Stimulated activated CD8-positive, alpha-beta memory T cell treated with anti-CD3 and anti-CD28 coated beads, Interleukin-4, amount 100 ng/mL, for 24 hours (primary cell): ENCODE data around the gene PPM1N.

Experiments
- DNase-seq: peaks from one replicate; pipeline ENCODE4 v3.0.0-alpha.2; 2020; ENCODE audit warnings: low read depth

The PPM1N gene

DNA sequence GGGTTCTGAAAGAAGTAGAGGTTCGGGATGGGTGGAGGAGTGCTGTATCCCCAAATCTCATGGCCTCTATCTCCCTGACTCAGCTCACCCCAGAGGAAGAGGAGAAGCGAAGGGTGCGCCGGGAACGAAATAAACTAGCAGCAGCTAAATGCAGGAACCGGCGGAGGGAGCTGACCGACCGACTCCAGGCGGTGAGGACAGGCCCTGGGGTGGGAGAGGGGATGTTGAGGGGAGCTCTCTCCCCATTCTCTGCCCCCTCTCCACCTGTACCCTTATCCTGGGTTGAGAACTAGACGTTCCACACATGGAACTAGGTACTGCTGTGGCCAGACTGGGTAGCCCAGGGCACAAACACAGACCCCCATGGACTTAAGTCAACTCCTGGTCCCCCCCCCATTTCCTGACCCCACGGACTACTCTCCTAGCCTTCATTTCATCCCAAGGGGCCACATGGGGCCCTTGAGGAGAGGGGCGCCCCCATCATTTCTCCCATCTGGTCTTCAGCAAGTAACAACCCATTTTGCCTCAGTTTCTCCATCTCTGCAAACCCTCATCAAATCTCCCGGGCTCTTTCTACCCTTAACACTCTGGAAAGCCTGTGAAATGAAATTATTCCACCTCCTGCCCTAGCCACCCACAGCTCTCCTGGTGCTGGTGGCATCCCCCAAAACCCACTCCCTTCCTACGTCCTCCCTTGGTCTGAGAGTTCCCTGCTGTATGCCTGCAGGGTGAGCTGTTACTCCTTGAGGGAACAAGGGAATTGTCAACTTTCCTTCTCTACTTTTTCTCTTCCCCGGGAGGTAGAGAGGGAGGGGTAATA lies 26.9 kb upstream of the PPM1N start:
- DNase-seq, result no peak

DNA sequence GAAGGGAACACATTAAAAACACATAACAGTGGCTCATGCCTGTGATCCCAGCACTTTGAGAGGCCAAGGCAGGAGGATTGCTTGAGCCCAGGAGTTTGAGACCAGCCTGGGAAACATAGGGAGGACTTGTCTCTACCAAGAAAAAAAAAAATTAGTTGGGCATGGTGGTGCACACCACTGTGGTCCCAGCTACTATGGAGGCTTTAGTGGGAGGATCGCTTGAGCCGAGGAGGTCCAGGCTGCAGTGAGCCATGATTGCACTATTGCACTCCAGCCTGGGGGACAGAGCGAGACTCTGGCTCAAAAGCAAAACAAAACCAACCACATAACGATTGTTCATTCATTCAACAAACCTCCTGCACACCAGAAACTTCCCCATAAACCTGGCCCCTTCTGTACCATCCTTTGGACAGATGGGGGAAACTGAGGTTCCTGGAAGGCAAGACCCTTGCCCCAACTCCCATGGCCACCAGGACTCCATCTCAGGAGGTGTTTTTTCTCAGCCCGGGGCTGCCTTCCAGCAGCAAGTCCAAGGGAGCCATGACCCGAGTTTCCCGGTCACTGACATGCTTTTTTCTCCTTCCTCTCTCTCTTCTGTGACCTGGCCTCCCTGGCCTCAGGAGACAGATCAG lies 26.2 kb upstream of the PPM1N start:
- DNase-seq, result no peak

- DNase-seq, result no peak
Observed at GRCh38 chr19:45472563-45473366, 25.5 kb upstream of the PPM1N start.

GRCh38 chr19:45473367-45473681 lies 24.9 kb upstream of the PPM1N start:
- DNase-seq, result no peak

DNA sequence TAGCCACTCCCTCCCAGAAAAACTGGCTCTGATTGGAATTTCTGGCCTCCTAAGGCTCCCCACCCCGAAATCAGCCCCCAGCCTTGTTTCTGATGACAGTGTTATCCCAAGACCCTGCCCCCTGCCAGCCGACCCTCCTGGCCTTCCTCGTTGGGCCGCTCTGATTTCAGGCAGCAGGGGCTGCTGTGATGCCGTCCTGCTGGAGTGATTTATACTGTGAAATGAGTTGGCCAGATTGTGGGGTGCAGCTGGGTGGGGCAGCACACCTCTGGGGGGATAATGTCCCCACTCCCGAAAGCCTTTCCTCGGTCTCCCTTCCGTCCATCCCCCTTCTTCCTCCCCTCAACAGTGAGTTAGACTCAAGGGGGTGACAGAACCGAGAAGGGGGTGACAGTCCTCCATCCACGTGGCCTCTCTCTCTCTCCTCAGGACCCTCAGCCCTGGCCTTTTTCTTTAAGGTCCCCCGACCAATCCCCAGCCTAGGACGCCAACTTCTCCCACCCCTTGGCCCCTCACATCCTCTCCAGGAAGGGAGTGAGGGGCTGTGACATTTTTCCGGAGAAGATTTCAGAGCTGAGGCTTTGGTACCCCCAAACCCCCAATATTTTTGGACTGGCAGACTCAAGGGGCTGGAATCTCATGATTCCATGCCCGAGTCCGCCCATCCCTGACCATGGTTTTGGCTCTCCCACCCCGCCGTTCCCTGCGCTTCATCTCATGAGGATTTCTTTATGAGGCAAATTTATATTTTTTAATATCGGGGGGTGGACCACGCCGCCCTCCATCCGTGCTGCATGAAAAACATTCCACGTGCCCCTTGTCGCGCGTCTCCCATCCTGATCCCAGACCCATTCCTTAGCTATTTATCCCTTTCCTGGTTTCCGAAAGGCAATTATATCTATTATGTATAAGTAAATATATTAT lies 24.3 kb upstream of the PPM1N start:
- no peak for DNase-seq

GRCh38 chr19:45474606-45475521 lies 23.4 kb upstream of the PPM1N start:
- no peak for DNase-seq

DNA sequence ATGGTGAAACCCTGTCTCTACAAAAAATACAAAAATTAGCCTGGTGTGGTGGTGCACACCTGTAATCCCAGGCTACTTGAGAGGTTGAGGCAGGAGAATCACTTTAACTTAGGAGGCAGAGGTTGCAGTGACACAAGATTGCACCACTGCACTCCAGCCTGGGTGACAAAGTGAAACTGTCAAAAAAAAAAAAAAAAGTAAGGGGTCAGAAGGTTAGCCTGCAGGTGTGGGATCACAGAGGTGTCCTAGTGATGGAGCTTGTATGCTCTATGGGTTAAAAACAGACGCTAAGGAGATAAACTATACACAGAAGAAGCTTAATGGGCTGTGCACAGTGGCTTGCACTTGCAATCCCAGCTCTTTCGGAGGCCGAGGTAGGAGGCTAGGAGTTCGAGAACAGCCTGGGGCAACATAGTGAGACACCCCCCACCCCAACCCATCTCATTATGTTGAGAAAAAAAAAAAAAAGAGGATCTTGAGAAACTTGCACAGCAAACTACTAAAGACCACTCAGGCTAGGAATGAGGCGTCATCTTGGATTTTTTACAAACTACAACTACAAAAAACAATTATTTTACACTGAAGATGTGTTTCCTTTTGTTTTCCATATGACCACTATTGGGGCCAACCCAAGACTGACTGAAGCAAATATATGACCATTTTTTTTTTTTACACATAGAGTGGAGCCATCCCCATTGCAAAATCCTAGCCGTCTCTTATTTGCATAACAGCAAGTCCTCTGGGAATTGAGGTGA lies 22.5 kb upstream of the PPM1N start:
- DNase-seq, result no peak

- no peak for DNase-seq
Observed at GRCh38 chr19:45476304-45476703, 21.9 kb upstream of the PPM1N start.

DNA sequence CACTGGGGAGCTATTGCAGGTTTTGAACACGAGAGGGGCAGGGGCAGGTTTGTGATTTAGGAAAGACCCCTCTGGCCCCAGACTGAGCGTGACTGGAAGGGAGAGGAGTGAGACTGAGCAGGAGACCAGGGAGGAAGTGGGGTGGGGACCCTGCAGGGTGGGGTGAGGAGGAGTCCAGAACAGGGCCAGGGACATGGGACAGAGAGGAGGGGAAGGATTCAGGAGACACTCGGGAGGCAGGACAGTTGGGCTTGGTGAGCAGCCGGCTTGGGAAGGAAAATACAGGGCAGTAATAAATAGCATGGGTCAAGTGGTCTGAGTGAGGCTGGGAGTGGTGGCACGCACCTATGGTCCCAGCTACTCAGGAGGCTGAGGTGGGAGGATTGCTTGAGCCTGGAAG lies 21.1 kb upstream of the PPM1N start:
- DNase-seq, result no peak

DNA sequence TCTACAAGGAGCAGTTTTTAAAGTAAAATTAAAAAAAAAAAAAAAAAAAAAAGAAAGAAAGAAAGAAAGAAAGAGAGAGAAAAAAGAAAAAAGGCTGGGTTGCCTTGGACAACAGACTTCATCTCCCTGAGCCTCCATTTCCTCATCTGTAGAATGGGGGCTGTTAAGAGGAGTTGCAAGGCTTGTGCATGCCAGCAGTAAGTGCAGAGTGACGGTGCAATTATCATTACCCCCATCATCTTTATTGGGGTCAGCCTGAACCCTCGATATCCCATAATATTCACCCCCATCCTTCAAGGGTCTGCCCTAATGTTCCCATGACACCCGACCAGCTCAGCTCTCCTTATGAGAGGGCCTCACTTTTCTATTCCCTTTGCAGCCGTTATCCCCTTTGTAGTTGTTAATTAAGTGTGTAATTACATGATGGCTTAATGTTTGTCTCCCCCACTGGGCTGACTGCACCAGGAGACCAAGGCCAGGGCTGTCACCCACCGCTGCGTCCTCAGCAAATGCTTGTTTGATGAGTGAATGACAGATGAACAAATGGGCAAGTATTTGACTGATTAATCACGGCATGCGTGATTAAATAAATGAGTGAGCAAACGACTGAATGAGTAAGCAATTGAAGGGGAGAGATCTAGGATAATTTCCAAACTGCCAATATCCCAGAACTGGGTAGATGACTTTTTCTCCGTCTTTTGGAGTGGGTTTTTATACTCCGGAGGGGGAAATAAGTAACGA lies 20.4 kb upstream of the PPM1N start:
- DNase-seq, result no peak

DNA sequence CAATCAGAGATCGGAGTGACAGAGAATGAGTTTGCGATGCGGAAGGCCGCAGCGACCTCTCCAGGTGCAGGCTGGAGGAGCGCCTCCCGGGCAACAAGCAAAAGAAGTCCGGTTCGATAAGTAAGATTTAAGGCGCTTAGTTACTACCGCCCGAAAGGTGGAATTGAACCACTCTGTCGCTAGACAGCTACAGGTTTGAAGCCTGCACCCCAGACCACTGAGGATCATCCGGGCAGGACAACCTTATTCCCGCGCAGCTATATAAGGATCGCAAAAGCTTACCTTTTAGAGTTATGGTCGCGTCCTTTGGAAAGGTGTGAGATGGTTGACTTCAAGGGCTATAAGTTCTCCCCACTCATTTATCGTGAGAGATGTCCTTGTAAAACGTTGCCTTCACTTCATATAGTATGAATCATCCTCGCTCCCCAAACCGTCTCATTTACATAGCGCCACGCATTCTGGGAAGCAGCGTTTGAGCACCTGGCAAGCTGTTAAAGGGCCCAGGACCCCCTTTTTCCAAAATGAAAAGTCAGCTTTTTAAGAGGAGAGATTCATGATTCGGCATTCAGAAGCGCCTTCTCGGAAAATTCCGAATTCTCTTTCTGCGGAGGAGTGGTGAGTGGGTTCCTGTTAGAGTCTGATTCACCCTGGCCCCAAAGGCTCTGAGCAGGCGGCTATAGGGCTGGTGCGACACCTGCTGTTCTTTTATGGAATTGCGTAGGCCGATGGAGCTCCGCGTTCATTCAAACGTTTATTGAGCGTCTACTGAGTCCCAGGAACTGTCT lies 19.6 kb upstream of the PPM1N start:
- DNase-seq, result peak; percentile 80

GRCh38 chr19:45483033-45483432 lies 15.2 kb upstream of the PPM1N start:
- no peak for DNase-seq

- no peak for DNase-seq
Observed at GRCh38 chr19:45484273-45484945, 13.8 kb upstream of the PPM1N start.

- DNase-seq, result peak; percentile 97
Observed at GRCh38 chr19:45485305-45486077, 12.8 kb upstream of the PPM1N start.

DNA sequence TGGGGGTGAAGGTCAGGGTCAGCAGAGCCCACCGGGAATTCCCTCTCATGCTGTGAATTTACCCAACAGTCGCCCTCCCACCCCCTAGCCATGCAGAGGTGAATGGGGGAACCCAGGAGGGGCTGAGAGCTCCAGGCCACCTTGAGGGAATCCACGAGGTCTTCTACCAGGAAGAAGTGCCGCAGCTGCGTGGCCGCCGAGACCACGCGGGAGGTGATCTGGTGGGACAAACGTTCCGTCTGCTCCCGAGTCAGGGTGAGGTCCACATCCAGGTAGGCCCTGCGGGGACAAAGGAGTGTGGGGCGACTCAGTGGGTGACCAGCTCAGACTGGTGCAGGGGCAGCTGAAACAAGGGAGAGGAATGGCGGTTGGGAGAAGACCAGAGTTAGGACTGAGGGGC lies 9.5 kb upstream of the PPM1N start:
- DNase-seq, result no peak

DNA sequence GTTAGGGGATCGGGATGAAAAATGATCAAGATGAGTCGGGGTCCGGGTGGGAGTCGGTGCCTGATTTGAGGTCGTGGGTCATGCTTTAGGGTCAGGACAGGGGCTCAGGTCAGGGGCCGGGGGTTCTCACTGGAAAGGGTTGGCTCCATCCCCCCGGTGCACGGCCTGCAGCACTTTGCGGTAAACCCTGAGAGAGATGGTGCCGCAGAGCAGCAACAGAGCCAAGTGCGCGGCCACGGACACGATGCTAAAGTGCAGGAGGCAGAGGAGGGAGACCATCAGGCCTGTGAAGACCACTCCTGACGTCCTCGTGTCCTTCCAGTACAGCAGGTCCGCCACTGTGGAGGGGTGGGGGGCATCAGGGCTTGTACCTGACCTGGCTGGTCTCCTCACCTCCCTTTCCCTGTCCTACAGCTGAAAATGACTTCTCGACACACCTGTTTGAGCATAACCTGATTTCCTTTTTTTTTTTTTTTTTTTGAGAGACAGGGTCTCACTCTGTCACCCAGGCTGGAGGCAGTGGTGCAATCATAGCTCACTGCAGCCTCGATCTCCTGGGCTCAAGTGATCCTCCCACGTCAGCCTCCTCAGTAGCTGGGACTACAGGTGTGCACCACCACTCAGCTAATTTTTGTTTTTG lies 8.9 kb upstream of the PPM1N start:
- DNase-seq, result no peak

- no peak for DNase-seq
Observed at GRCh38 chr19:45492137-45492626, 6.1 kb upstream of the PPM1N start.
